A172 (cell line): ENCODE measurements around the gene SLC25A22. TPM values are rescaled to one million over a fixed set of nuclear protein-coding genes. Genes with fewer than 3 reads are reported as not detected.

Experiments used
- DNase-seq: peaks from one replicate; pipeline ENCODE4 v3.0.0-alpha.2; 2015; ENCODE audit warnings: low spot score
- total RNA-seq: library from RNA; depleted of rRNA; stranded (reverse); fragments of >200 nt; shearing (Covaris generic); gene quantifications from 2 replicates; pipeline ENCODE4 v1.2.3, GENCODE V29; 2014

SLC25A22 gene
- total RNA-seq, 1 experiment from 2014 or later, result 46.5 TPM

- no peak for DNase-seq
Measured at GRCh38 chr11:823441-824291, 25.6 kb upstream of the SLC25A22 start.

GRCh38 chr11:821512-822371 lies 23.7 kb upstream of the SLC25A22 start:
- DNase-seq, result peak; percentile 60

GRCh38 chr11:820655-821511 lies 22.8 kb upstream of the SLC25A22 start:
- peak; percentile 95 for DNase-seq

- DNase-seq, result peak; percentile 88
Measured at GRCh38 chr11:819943-820649, 22.0 kb upstream of the SLC25A22 start.

- DNase-seq, result peak; percentile 70
Measured at GRCh38 chr11:819129-819931, 21.2 kb upstream of the SLC25A22 start.

- DNase-seq, result peak; percentile 46
Measured at GRCh38 chr11:818396-819128, 20.5 kb upstream of the SLC25A22 start, which contains the start of gene PNPLA2. Gene PNPLA2, plus strand, starts transcription at chr11:818914. Its CDS starts 805 bp downstream, at chr11:819719.

GRCh38 chr11:816433-816779 lies 18.3 kb upstream of the SLC25A22 start:
- DNase-seq, result no peak

GRCh38 chr11:815675-816432 lies 17.8 kb upstream of the SLC25A22 start:
- no peak for DNase-seq

GRCh38 chr11:813456-814096 lies 15.5 kb upstream of the SLC25A22 start:
- DNase-seq, result no peak

- DNase-seq, result no peak
Measured at GRCh38 chr11:813072-813455, 15.0 kb upstream of the SLC25A22 start.

GRCh38 chr11:812390-812789 lies 14.3 kb upstream of the SLC25A22 start:
- no peak for DNase-seq

GRCh38 chr11:811446-812245 lies 13.6 kb upstream of the SLC25A22 start:
- no peak for DNase-seq

- no peak for DNase-seq
Measured at GRCh38 chr11:810040-810567, 12.0 kb upstream of the SLC25A22 start.

- DNase-seq, result peak; percentile 96
Measured at GRCh38 chr11:809287-810039, 11.4 kb upstream of the SLC25A22 start, which contains the start of gene RPLP2. Gene RPLP2, plus strand, starts transcription at chr11:809967. Its CDS starts 268 bp downstream, at chr11:810235.

- DNase-seq, result peak; percentile 75
Measured at GRCh38 chr11:808427-809286, 10.6 kb upstream of the SLC25A22 start.
